Liver (tissue), 3 donors: ENCODE results near the gene NWD2.

Experiments
- EGR1 ChIP-seq, 2 donors: IDR thresholded peaks; 2 replicates each; pipeline ENCODE4 v1.6.1; 2016 to 2018; ENCODE audit warnings: antibody characterized with exemption in 2 of 2, low read depth in 2 of 2
- FOXA1 ChIP-seq: IDR thresholded peaks from 2 replicates; pipeline ENCODE4 v1.6.1; 2016; ENCODE audit warnings: antibody characterized with exemption
- GABPA ChIP-seq, 2 donors: IDR thresholded peaks in 1 of 2; conservative IDR thresholded peaks in 1 of 2; 2 replicates each; pipeline ENCODE4 v1.6.1; 2016; ENCODE audit warnings: antibody characterized with exemption in 2 of 2, mild to moderate bottlenecking in 1 of 2, moderate library complexity in 1 of 2
- HNF4G ChIP-seq: IDR thresholded peaks from 2 replicates; pipeline ENCODE4 v1.6.1; 2016; ENCODE audit warnings: antibody characterized with exemption
- RAD21 ChIP-seq, 2 donors: IDR thresholded peaks; 2 replicates each; pipeline ENCODE4 v1.6.1; 2016; ENCODE audit warnings: antibody characterized with exemption in 2 of 2, mild to moderate bottlenecking in 2 of 2
- SP1 ChIP-seq: IDR thresholded peaks from 2 replicates; pipeline ENCODE4 v1.6.1; 2018; ENCODE audit warnings: antibody characterized with exemption, mild to moderate bottlenecking
- TAF1 ChIP-seq: conservative IDR thresholded peaks from 2 replicates; pipeline ENCODE4 v1.6.1; 2016; ENCODE audit warnings: antibody characterized with exemption, mild to moderate bottlenecking
- YY1 ChIP-seq: IDR thresholded peaks from 2 replicates; pipeline ENCODE4 v1.6.1; 2016; ENCODE audit warnings: antibody characterized with exemption, mild to moderate bottlenecking
- TF ChIP-seq, protein P1 (sequence below): IDR thresholded peaks from 2 replicates; pipeline ENCODE4 v1.6.1; 2016; ENCODE audit warnings: antibody characterized with exemption
- TF ChIP-seq, protein P2 (sequence below): fragments of 150-350 bp; IDR thresholded peaks from 2 replicates; pipeline ENCODE4 v1.5.1; 2017; ENCODE audit warnings: improper control_type of control experiment, low read depth, low read length; ENCODE audit not compliant: missing input control
- TF ChIP-seq, protein P3 (sequence below): IDR thresholded peaks from 2 replicates; pipeline ENCODE4 v1.6.1; 2016; ENCODE audit warnings: antibody characterized with exemption, mild to moderate bottlenecking
- TF ChIP-seq, protein P4 (sequence below): IDR thresholded peaks from 2 replicates; pipeline ENCODE4 v1.6.1; 2016; ENCODE audit warnings: antibody characterized with exemption
- TF ChIP-seq, protein P5 (sequence below): IDR thresholded peaks from 2 replicates; pipeline ENCODE4 v1.6.1; 2016; ENCODE audit warnings: antibody characterized with exemption
- donor health status: healthy.
- donor health status: healthy.

DNA sequence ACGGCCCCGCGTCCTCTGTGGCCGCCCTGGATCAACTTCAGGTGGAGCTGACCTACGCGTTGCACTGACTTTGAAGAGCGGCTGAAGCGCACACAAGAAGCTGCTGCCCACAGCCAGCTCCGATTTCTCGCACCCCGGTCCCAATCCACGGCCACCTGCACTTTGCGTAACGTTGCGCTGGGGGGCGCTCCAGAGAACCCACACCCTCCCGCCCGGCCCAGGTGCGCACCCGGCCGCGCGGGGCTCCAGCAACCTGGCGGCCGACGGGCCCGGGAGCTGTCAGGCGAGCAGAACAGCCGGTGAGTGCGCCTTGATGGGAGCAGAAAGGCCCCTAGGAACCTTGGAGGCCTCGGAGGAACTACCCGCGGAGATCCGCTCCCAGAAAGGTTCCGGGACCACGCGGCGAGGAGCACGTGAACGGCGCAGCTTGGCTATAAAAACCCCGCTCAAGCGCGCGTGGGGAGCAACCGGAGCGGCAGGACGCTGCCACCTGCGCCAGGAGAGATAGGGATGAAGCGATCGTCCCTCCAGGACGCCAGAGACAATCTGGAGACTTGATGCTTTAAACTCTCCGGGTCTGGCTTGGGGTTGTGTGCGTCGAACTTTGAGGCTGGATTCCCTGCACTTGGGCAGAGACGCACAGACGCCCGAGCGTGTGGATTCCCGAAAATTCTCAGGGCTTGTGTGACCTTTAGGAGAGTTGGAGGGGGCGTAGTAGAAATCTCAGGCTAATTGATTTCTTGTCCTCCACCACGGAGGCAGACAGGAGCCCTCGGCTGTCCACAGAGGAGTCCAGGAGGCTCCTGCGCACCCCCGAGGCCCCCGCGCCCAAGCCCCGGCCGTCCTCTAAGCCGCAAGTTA is 591 bp upstream of the NWD2 start:
- TF ChIP-seq, protein P1, sequence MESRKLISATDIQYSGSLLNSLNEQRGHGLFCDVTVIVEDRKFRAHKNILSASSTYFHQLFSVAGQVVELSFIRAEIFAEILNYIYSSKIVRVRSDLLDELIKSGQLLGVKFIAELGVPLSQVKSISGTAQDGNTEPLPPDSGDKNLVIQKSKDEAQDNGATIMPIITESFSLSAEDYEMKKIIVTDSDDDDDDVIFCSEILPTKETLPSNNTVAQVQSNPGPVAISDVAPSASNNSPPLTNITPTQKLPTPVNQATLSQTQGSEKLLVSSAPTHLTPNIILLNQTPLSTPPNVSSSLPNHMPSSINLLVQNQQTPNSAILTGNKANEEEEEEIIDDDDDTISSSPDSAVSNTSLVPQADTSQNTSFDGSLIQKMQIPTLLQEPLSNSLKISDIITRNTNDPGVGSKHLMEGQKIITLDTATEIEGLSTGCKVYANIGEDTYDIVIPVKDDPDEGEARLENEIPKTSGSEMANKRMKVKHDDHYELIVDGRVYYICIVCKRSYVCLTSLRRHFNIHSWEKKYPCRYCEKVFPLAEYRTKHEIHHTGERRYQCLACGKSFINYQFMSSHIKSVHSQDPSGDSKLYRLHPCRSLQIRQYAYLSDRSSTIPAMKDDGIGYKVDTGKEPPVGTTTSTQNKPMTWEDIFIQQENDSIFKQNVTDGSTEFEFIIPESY: no peak
- TF ChIP-seq, protein P2, sequence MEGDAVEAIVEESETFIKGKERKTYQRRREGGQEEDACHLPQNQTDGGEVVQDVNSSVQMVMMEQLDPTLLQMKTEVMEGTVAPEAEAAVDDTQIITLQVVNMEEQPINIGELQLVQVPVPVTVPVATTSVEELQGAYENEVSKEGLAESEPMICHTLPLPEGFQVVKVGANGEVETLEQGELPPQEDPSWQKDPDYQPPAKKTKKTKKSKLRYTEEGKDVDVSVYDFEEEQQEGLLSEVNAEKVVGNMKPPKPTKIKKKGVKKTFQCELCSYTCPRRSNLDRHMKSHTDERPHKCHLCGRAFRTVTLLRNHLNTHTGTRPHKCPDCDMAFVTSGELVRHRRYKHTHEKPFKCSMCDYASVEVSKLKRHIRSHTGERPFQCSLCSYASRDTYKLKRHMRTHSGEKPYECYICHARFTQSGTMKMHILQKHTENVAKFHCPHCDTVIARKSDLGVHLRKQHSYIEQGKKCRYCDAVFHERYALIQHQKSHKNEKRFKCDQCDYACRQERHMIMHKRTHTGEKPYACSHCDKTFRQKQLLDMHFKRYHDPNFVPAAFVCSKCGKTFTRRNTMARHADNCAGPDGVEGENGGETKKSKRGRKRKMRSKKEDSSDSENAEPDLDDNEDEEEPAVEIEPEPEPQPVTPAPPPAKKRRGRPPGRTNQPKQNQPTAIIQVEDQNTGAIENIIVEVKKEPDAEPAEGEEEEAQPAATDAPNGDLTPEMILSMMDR: no peak
- no peak for TF ChIP-seq GABPA (IDR thresholded peaks at IDR 0.05 in 1 of 2, conservative IDR thresholded peaks at IDR 0.05 in 1 of 2)
- TF ChIP-seq, protein P3, sequence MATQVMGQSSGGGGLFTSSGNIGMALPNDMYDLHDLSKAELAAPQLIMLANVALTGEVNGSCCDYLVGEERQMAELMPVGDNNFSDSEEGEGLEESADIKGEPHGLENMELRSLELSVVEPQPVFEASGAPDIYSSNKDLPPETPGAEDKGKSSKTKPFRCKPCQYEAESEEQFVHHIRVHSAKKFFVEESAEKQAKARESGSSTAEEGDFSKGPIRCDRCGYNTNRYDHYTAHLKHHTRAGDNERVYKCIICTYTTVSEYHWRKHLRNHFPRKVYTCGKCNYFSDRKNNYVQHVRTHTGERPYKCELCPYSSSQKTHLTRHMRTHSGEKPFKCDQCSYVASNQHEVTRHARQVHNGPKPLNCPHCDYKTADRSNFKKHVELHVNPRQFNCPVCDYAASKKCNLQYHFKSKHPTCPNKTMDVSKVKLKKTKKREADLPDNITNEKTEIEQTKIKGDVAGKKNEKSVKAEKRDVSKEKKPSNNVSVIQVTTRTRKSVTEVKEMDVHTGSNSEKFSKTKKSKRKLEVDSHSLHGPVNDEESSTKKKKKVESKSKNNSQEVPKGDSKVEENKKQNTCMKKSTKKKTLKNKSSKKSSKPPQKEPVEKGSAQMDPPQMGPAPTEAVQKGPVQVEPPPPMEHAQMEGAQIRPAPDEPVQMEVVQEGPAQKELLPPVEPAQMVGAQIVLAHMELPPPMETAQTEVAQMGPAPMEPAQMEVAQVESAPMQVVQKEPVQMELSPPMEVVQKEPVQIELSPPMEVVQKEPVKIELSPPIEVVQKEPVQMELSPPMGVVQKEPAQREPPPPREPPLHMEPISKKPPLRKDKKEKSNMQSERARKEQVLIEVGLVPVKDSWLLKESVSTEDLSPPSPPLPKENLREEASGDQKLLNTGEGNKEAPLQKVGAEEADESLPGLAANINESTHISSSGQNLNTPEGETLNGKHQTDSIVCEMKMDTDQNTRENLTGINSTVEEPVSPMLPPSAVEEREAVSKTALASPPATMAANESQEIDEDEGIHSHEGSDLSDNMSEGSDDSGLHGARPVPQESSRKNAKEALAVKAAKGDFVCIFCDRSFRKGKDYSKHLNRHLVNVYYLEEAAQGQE: no peak
- TF ChIP-seq FOXA1: no peak
- no peak for TF ChIP-seq SP1
- TF ChIP-seq, protein P4, sequence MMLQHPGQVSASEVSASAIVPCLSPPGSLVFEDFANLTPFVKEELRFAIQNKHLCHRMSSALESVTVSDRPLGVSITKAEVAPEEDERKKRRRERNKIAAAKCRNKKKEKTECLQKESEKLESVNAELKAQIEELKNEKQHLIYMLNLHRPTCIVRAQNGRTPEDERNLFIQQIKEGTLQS: no peak
- no peak for TF ChIP-seq HNF4G
- TF ChIP-seq, protein P5, sequence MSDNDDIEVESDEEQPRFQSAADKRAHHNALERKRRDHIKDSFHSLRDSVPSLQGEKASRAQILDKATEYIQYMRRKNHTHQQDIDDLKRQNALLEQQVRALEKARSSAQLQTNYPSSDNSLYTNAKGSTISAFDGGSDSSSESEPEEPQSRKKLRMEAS: no peak
- TF ChIP-seq YY1: no peak
- TF ChIP-seq RAD21 (IDR thresholded peaks at IDR 0.05): no peak
- no peak for TF ChIP-seq EGR1 (IDR thresholded peaks at IDR 0.05; ENCODE audit: low read depth in 2 of 2)
- TF ChIP-seq TAF1: no peak
